ENCODE results near the gene VRK2.
"Not testable (repeated sequence)": the region's sequence is repeated elsewhere in the genome, so short reads cannot be mapped to it uniquely, and the experiment has no call there.

Gene VRK2

DNA sequence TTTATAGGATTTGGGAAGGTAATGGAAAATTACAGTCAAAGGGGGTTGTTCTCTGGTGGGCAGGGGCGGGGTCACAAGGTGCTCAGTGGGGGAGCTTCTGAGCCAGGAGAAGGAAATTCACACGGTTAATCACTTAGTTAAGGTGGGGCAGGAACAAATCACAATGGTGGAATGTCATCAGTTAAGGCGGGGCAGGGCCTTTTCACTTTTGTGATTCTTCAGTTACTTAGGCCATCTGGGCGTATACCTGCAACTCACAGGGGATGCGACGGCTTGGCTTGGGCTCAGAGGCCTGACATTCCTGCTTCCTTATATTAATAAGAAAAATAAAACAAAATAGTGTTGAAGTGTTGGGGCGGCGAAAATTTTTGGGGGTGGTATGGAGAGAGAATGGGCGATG, 67.0 kb downstream of the VRK2 start:
- H3K27me3 ChIP-seq (ENCODE audit: insufficient read depth, low read length); H3K9ac ChIP-seq (ENCODE audit: low read depth, low read length): not testable (repeated sequence)

GRCh38 chr2:58120626-58121229, 74.1 kb downstream of the VRK2 start:
- no peaks in the 10 kb centered on the region for H3K4me1 ChIP-seq (ENCODE audit: insufficient read depth, low read length)
- no peaks in the 10 kb centered on the region for H3K9me3 ChIP-seq (ENCODE audit: insufficient read depth, low read depth, low read length)
- H3K4me3 ChIP-seq (ENCODE audit: low read length), result no peak overlapping the region
- H3K9ac ChIP-seq (ENCODE audit: low read depth, low read length), result no peak overlapping the region
- 95% methylated on average over 5 of the region's 5 CpGs for WGBS
- no peaks in the 10 kb centered on the region for H3K36me3 ChIP-seq (ENCODE audit: insufficient read depth, low read length)
- no peaks in the 10 kb centered on the region for H3K27me3 ChIP-seq (ENCODE audit: insufficient read depth, low read length)
- no peak overlapping the region for H3K27ac ChIP-seq (ENCODE audit: low read depth, low read length)

More for the DNA sequence above, 67.0 kb downstream of the VRK2 start:
- not testable (repeated sequence) for H3K4me3 ChIP-seq (ENCODE audit: low read length); H3K9me3 ChIP-seq (ENCODE audit: insufficient read depth, low read depth, low read length); H3K36me3 ChIP-seq (ENCODE audit: insufficient read depth, low read length); H3K27ac ChIP-seq (ENCODE audit: low read depth, low read length); H3K4me1 ChIP-seq (ENCODE audit: insufficient read depth, low read length)
- WGBS, result 91% methylated on average over 9 of the region's 9 CpGs

DNA sequence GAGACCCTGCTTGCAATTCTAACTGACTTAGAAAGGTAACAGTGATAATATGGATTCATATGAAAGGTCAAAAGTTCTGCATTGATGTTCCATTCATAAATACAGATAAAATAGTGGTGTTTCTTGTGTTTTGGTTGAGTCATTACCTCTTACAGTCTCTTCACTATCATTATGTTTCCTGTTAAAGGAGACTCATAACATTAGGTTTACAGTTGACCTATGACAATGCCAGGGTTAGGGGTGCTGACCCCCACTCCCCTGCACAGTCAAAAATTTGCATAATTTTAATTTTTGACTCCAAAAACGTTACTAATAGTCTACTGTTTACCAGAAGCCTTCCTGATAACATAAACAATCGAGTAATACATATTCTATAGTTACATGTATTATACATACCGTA, 75.4 kb downstream of the VRK2 start:
- no peak overlapping the region for H3K4me3 ChIP-seq (ENCODE audit: low read length)
- no peaks in the 10 kb centered on the region for H3K9me3 ChIP-seq (ENCODE audit: insufficient read depth, low read depth, low read length)
- no peak overlapping the region for H3K27ac ChIP-seq (ENCODE audit: low read depth, low read length)
- no peak overlapping the region for H3K9ac ChIP-seq (ENCODE audit: low read depth, low read length)
- 92% methylated on average over 1 of the region's 3 CpGs for WGBS
- no peaks in the 10 kb centered on the region for H3K36me3 ChIP-seq (ENCODE audit: insufficient read depth, low read length)
- H3K4me1 ChIP-seq (ENCODE audit: insufficient read depth, low read length), result no peaks in the 10 kb centered on the region
- no peaks in the 10 kb centered on the region for H3K27me3 ChIP-seq (ENCODE audit: insufficient read depth, low read length)

DNA sequence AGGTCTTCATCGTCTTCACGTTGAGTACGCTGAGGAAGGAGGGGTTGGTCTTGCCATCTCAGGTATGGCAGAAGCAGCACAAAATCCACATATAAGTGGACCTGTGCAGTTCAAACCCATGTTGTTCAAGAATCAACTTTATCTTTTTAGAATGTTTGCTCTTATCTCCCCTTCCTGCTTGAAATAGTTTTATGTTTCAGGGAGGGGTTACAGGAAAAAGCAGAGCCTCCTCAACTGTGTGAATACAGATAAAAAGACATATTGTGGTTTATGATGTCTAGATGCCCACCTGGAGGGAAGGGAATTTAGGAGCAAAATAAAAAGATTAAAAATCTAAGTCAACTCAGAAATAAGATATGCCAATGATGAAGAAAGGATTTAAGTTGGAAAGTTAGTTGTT, 75.9 kb downstream of the VRK2 start:
- Histone ChIP-seq H3K27me3 (ENCODE audit: insufficient read depth, low read length) (no peaks in the 10 kb centered on the region), H3K9ac (ENCODE audit: low read depth, low read length) (no peak overlapping the region), H3K36me3 (ENCODE audit: insufficient read depth, low read length) (no peaks in the 10 kb centered on the region), H3K4me1 (ENCODE audit: insufficient read depth, low read length) (no peaks in the 10 kb centered on the region), H3K27ac (ENCODE audit: low read depth, low read length) (no peak overlapping the region), H3K9me3 (ENCODE audit: insufficient read depth, low read depth, low read length) (no peaks in the 10 kb centered on the region), H3K4me3 (ENCODE audit: low read length) (no peak overlapping the region)
- WGBS, result 97% methylated on average over 3 of the region's 3 CpGs

GRCh38 chr2:58127111-58127510, 80.5 kb downstream of the VRK2 start:
- 100% methylated on average over 2 of the region's 3 CpGs for WGBS
- peaks cover 5% of the 10 kb centered on the region for H3K36me3 ChIP-seq (ENCODE audit: insufficient read depth, low read length)
- no peaks in the 10 kb centered on the region for H3K9me3 ChIP-seq (ENCODE audit: insufficient read depth, low read depth, low read length)
- H3K27me3 ChIP-seq (ENCODE audit: insufficient read depth, low read length), result no peaks in the 10 kb centered on the region
- H3K27ac ChIP-seq (ENCODE audit: low read depth, low read length), result no peak overlapping the region
- H3K9ac ChIP-seq (ENCODE audit: low read depth, low read length), result no peak overlapping the region
- no peaks in the 10 kb centered on the region for H3K4me1 ChIP-seq (ENCODE audit: insufficient read depth, low read length)
- no peak overlapping the region for H3K4me3 ChIP-seq (ENCODE audit: low read length)

- no peaks in the 10 kb centered on the region for H3K9me3 ChIP-seq (ENCODE audit: insufficient read depth, low read depth, low read length)
- peaks cover 15% of the 10 kb centered on the region for H3K36me3 ChIP-seq (ENCODE audit: insufficient read depth, low read length)
- 100% methylated on average over 2 of the region's 2 CpGs for WGBS
- H3K9ac ChIP-seq (ENCODE audit: low read depth, low read length), result no peak overlapping the region
- H3K27ac ChIP-seq (ENCODE audit: low read depth, low read length), result no peak overlapping the region
- H3K27me3 ChIP-seq (ENCODE audit: insufficient read depth, low read length), result no peaks in the 10 kb centered on the region
- H3K4me1 ChIP-seq (ENCODE audit: insufficient read depth, low read length), result no peaks in the 10 kb centered on the region
- no peak overlapping the region for H3K4me3 ChIP-seq (ENCODE audit: low read length)
Observed at GRCh38 chr2:58130238-58130637, 83.6 kb downstream of the VRK2 start.

DNA sequence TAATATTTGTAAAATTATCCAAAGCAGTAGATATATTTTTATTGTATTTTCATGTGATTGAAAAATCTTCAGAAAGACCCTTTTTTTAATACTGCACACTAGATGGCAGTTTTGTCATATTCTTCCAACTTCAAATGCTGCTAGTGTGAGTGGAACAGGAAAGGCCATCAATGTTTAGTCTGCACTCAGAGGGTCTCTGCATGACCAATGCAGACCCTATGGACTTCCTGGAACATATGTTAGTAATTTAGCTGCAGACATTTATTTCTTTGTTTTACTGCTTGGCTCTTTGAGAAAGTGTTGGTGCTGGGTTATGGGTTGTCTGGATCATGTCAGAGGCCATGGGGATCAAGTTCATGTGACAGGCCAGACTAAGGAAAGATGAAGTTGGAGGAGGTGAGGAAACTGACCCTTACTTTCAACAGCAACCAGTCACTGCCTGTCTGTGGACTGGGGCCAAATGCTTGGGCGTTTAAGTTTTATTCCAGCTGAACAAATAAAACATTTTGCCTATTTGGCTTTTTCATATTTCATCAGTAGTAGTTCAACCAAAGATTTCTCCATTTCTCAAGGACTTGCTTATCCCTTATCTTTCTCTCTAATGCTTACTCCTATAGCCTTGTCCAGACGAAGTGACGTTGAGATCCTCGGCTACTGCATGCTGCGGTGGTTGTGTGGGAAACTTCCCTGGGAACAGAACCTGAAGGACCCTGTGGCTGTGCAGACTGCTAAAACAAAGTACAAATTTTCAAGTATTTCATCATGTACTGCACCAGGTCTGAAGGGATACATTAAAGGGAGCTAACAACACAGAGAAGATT, 84.8 kb downstream of the VRK2 start:
- H3K27ac ChIP-seq (ENCODE audit: low read depth, low read length), result no peak overlapping the region
- no peak overlapping the region for H3K9ac ChIP-seq (ENCODE audit: low read depth, low read length)
- no peaks in the 10 kb centered on the region for H3K27me3 ChIP-seq (ENCODE audit: insufficient read depth, low read length)
- no peak overlapping the region for H3K4me3 ChIP-seq (ENCODE audit: low read length)
- H3K4me1 ChIP-seq (ENCODE audit: insufficient read depth, low read length), result no peaks in the 10 kb centered on the region
- H3K9me3 ChIP-seq (ENCODE audit: insufficient read depth, low read depth, low read length), result no peaks in the 10 kb centered on the region
- 89% methylated on average over 5 of the region's 5 CpGs for WGBS
- peaks cover 15% of the 10 kb centered on the region for H3K36me3 ChIP-seq (ENCODE audit: insufficient read depth, low read length)

DNA sequence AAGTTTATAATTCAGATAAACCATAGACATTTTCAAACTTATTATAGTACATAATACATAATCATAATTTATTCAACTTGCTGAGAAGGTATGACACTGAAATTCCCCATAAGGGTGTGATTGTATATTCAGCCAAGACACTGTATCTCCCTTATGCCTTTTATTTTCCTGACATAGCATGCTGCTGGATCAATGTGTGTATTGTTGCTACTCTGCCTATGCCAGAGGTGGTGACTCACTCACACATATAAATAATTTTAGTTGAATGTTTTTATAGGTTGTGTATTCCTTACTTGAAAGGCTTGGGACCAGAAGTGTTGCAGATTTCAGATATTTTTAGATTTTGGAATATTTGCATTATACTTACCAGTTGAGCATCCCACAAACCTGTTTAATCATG, 86.8 kb downstream of the VRK2 start:
- peaks cover 15% of the 10 kb centered on the region for H3K36me3 ChIP-seq (ENCODE audit: insufficient read depth, low read length)
- no peaks in the 10 kb centered on the region for H3K27me3 ChIP-seq (ENCODE audit: insufficient read depth, low read length)
- no peaks in the 10 kb centered on the region for H3K9me3 ChIP-seq (ENCODE audit: insufficient read depth, low read depth, low read length)

GRCh38 chr2:58135861-58136260, 89.3 kb downstream of the VRK2 start:
- H3K9ac ChIP-seq (ENCODE audit: low read depth, low read length), result no peak overlapping the region
- H3K27ac ChIP-seq (ENCODE audit: low read depth, low read length), result no peak overlapping the region
- no peaks in the 10 kb centered on the region for H3K9me3 ChIP-seq (ENCODE audit: insufficient read depth, low read depth, low read length)
- H3K4me3 ChIP-seq (ENCODE audit: low read length), result no peak overlapping the region
- H3K4me1 ChIP-seq (ENCODE audit: insufficient read depth, low read length), result peaks cover 4% of the 10 kb centered on the region; the same call in 1 of the 2 replicates
- peaks cover 15% of the 10 kb centered on the region for H3K36me3 ChIP-seq (ENCODE audit: insufficient read depth, low read length)
- 93% methylated on average over 2 of the region's 2 CpGs for WGBS
- H3K27me3 ChIP-seq (ENCODE audit: insufficient read depth, low read length), result no peaks in the 10 kb centered on the region

More for the DNA sequence above, 86.8 kb downstream of the VRK2 start:
- Histone ChIP-seq H3K27ac (ENCODE audit: low read depth, low read length) (no peak overlapping the region), H3K4me3 (ENCODE audit: low read length) (no peak overlapping the region), H3K4me1 (ENCODE audit: insufficient read depth, low read length) (peaks cover under 1% of the 10 kb centered on the region; the same call in 1 of the 2 replicates), H3K9ac (ENCODE audit: low read depth, low read length) (no peak overlapping the region)

DNA sequence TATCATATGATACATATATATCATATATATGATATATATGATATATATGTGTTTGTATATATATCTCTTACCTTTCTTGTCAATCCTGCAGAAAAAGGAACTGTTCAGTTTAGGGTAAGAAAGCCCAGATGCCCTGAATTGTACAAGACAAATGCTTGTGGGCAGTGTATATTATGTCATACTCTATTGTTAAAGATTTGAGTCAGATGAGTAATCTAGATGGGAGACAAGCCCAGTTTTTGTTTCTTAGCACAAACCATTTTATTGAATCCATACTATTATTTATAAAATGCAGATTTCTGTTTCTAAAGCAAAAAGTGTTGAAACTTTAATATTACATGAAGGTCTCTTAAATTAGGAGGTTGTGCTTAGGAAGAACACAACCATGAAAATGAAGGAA, 90.6 kb downstream of the VRK2 start:
- H3K27me3 ChIP-seq (ENCODE audit: insufficient read depth, low read length), result no peaks in the 10 kb centered on the region
- H3K36me3 ChIP-seq (ENCODE audit: insufficient read depth, low read length), result peaks cover 12% of the 10 kb centered on the region
- no peak overlapping the region for H3K9ac ChIP-seq (ENCODE audit: low read depth, low read length)
- peaks cover 4% of the 10 kb centered on the region; the same call in 1 of the 2 replicates for H3K4me1 ChIP-seq (ENCODE audit: insufficient read depth, low read length)
- H3K4me3 ChIP-seq (ENCODE audit: low read length), result no peak overlapping the region
- no peaks in the 10 kb centered on the region for H3K9me3 ChIP-seq (ENCODE audit: insufficient read depth, low read depth, low read length)
- no peak overlapping the region for H3K27ac ChIP-seq (ENCODE audit: low read depth, low read length)

- Histone ChIP-seq H3K27ac (ENCODE audit: low read depth, low read length) (no peak overlapping the region), H3K4me1 (ENCODE audit: insufficient read depth, low read length) (peaks cover 4% of the 10 kb centered on the region; the same call in 1 of the 2 replicates), H3K9me3 (ENCODE audit: insufficient read depth, low read depth, low read length) (no peaks in the 10 kb centered on the region), H3K36me3 (ENCODE audit: insufficient read depth, low read length) (peaks cover 7% of the 10 kb centered on the region), H3K9ac (ENCODE audit: low read depth, low read length) (no peak overlapping the region), H3K27me3 (ENCODE audit: insufficient read depth, low read length) (no peaks in the 10 kb centered on the region), H3K4me3 (ENCODE audit: low read length) (no peak overlapping the region)
- no CpG with 5 or more reads among the region's 1 CpG for whole genome bisulfite sequencing
Observed at GRCh38 chr2:58137856-58138255, 91.2 kb downstream of the VRK2 start.

Data from HUES64 (cell line).